ENCODE measurements around the gene ICAM2. TPM values are rescaled to one million over a fixed set of nuclear protein-coding genes. Genes with fewer than 3 reads are reported as not detected.

ICAM2 gene
- polyA plus RNA-seq (2013): 0.07 and 0.08 TPM in 2 replicates

DNA sequence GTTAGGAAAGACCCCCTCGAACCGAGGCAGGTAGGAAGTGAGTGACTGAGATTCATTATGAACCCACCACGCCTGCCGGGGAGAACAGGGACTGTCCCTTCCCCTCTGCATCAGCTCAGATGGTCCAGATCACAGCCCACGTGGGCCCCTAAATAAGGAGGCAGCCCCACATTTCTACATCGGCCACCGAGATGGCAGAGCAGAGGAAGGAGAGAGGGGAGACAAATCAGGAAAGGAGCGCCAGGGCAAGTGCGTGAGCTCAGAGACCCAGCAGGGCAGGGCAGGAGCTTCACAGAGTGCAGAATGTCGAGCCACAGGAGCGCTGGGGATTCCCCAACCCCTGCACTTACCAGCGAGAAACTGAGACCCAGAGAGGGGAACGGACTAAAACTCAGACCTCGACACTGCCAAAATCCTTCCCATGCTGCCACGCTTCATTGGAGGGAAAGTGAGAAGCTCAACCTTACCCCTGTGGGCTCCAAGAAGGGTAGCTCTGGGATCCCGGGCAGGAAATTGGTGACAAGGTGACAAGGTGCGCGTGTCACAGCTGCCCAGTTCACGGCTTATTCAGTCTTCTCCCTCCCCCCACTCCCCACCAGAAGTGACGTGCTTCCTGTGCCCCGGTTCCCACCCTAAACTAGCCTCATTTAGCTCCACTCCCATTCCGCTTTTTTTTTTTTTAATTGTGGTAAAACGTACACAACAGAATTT lies at the start of gene ICAM2:
ICAM2 (minus strand) TSS at position 578 of the 711 bp plus-strand sequence. CDS start 13,942 bp downstream, outside the sequence.
- H3K9ac ChIP-seq (ENCODE audit: low read length): no peak within 1 kb of the TSS
- H3K4ac ChIP-seq (ENCODE audit: low read depth, low read length): no peak within 1 kb of the TSS
- no peak within 1 kb of the TSS for H2BK12ac ChIP-seq (ENCODE audit: low read length)
- H2AK5ac ChIP-seq (ENCODE audit: low read length): no peak within 1 kb of the TSS
- H3K4me3 ChIP-seq (ENCODE audit: low read depth, low read length): no peak within 1 kb of the TSS
- no peak within 1 kb of the TSS for H2BK5ac ChIP-seq (ENCODE audit: low read depth, low read length, poor library complexity)
- H3K14ac ChIP-seq (ENCODE audit: low read length): no peak within 1 kb of the TSS
- no peaks in the 10 kb centered on the region for H3K36me3 ChIP-seq (ENCODE audit: control insufficient read depth in 1 of 2, insufficient read depth in 2 of 2, low read length in 2 of 2)
- no peak within 1 kb of the TSS for H3K18ac ChIP-seq (ENCODE audit: low read length)
- H3K79me1 ChIP-seq (ENCODE audit: low read length): no peaks in the 10 kb centered on the region
- DNase-seq: no peak
- H3K27me3 ChIP-seq (ENCODE audit: insufficient read depth, low read length): no peaks in the 10 kb centered on the region
- no peak within 1 kb of the TSS for H3K4me2 ChIP-seq (ENCODE audit: low read length)
- H2BK120ac ChIP-seq (ENCODE audit: insufficient read depth, low read length, poor library complexity): no peak within 1 kb of the TSS
- H3K9me3 ChIP-seq (ENCODE audit: insufficient read depth, low read depth, low read length): peaks cover 1% of the 10 kb centered on the region
- H4K91ac ChIP-seq (ENCODE audit: low read depth, low read length): no peak within 1 kb of the TSS
- H4K8ac ChIP-seq (ENCODE audit: low read depth, low read length): no peak within 1 kb of the TSS
- no peak within 1 kb of the TSS for H4K12ac ChIP-seq (ENCODE audit: low read depth, low read length)
- no peak within 1 kb of the TSS for H2AFZ ChIP-seq (ENCODE audit: insufficient read depth, low read length, poor library complexity)
- no peak within 1 kb of the TSS for H3K27ac ChIP-seq (ENCODE audit: low read depth, low read length)
- H3K23ac ChIP-seq (ENCODE audit: low read length): no peak within 1 kb of the TSS
- H3K79me2 ChIP-seq (ENCODE audit: control insufficient read depth, insufficient read depth, low read length, poor library complexity): no peaks in the 10 kb centered on the region
- WGBS (ENCODE audit: extremely low coverage, insufficient coverage, insufficient read length): no CpG with 5 or more reads among the region's 23 CpGs
- H3K4me1 ChIP-seq (ENCODE audit: control insufficient read depth in 1 of 2, insufficient read depth in 2 of 2, low read length in 2 of 2): no peaks in the 10 kb centered on the region

DNA sequence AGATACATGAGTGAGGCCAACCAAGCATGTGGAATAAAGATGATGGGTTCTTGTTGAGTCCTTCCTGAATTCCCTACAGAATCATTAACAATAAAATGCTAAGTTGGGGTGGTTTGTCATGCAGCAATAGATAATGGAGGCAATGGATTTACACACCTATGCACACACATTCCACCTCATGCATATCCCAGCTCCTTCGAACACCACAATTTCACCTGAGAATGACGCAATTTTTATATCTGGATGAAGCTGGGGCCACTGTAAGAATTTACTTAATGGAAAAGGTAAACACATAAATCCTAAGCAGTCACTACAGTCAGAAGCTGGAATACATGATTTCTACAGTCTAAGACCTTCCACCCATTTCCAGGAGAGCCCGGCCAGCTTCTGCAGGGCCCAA lies 49.8 kb upstream of the ICAM2 start:
- no CpG with 5 or more reads among the region's 3 CpGs for WGBS (ENCODE audit: extremely low coverage, insufficient coverage, insufficient read length)
- no peaks in the 10 kb centered on the region for H3K27me3 ChIP-seq (ENCODE audit: insufficient read depth, low read length)

DNA sequence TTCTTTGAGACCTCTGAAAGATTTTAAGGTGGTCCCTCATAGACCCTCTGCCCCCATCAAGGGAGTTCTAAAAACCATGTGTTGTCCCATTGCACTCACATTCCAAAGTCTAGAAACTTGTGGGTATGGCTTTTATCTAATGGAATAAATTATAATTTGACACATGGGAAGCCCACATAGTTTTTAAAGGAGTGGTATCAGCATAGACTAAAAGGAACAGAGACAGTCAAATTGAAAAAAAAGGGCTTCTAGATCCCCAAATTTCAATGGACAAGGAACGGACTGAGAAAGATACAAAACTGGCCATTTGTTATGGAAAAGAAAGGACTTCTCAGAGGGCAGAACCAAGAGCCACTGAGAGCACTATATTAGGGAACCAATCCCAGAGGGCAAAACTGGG lies 48.7 kb upstream of the ICAM2 start:
- no CpG with 5 or more reads among the region's 1 CpG for WGBS (ENCODE audit: extremely low coverage, insufficient coverage, insufficient read length)
- no peak overlapping the region for H3K9ac ChIP-seq (ENCODE audit: low read length)
- peaks cover 1 to 2% of the 10 kb centered on the region in 2 experiments for H3K4me1 ChIP-seq (ENCODE audit: control insufficient read depth in 1 of 2, insufficient read depth in 2 of 2, low read length in 2 of 2)
- H3K36me3 ChIP-seq (ENCODE audit: control insufficient read depth in 1 of 2, insufficient read depth in 2 of 2, low read length in 2 of 2): peaks cover 12 to 28% of the 10 kb centered on the region in 2 experiments
- H2AFZ ChIP-seq (ENCODE audit: insufficient read depth, low read length, poor library complexity): no peak overlapping the region
- H2BK5ac ChIP-seq (ENCODE audit: low read depth, low read length, poor library complexity): no peak overlapping the region
- H3K79me2 ChIP-seq (ENCODE audit: control insufficient read depth, insufficient read depth, low read length, poor library complexity): no peaks in the 10 kb centered on the region
- H3K4me2 ChIP-seq (ENCODE audit: low read length): no peak overlapping the region
- no peak overlapping the region for H4K91ac ChIP-seq (ENCODE audit: low read depth, low read length)
- DNase-seq: no peak
- no peak overlapping the region for H2AK5ac ChIP-seq (ENCODE audit: low read length)
- H3K27me3 ChIP-seq (ENCODE audit: insufficient read depth, low read length): no peaks in the 10 kb centered on the region
- peaks cover 3% of the 10 kb centered on the region for H3K79me1 ChIP-seq (ENCODE audit: low read length)
- H4K12ac ChIP-seq (ENCODE audit: low read depth, low read length): no peak overlapping the region
- no peak overlapping the region for H3K4me3 ChIP-seq (ENCODE audit: low read depth, low read length)
- no peak overlapping the region for H3K4ac ChIP-seq (ENCODE audit: low read depth, low read length)
- H3K27ac ChIP-seq (ENCODE audit: low read depth, low read length): no peak overlapping the region
- H3K23ac ChIP-seq (ENCODE audit: low read length): no peak overlapping the region
- no peak overlapping the region for H3K14ac ChIP-seq (ENCODE audit: low read length)
- no peak overlapping the region for H2BK120ac ChIP-seq (ENCODE audit: insufficient read depth, low read length, poor library complexity)
- no peak overlapping the region for H4K8ac ChIP-seq (ENCODE audit: low read depth, low read length)
- no peak overlapping the region for H3K18ac ChIP-seq (ENCODE audit: low read length)
- H2BK12ac ChIP-seq (ENCODE audit: low read length): no peak overlapping the region
- peaks cover 7% of the 10 kb centered on the region for H3K9me3 ChIP-seq (ENCODE audit: insufficient read depth, low read depth, low read length)

More for the DNA sequence above, 49.8 kb upstream of the ICAM2 start:
- Histone ChIP-seq H2BK12ac (ENCODE audit: low read length) (no peak overlapping the region), H3K27ac (ENCODE audit: low read depth, low read length) (no peak overlapping the region), H3K4me1 (ENCODE audit: control insufficient read depth in 1 of 2, insufficient read depth in 2 of 2, low read length in 2 of 2) (peaks cover 0 to 1% of the 10 kb centered on the region in 2 experiments), H3K18ac (ENCODE audit: low read length) (no peak overlapping the region), H4K8ac (ENCODE audit: low read depth, low read length) (no peak overlapping the region), H3K9me3 (ENCODE audit: insufficient read depth, low read depth, low read length) (peaks cover 7% of the 10 kb centered on the region), H3K4ac (ENCODE audit: low read depth, low read length) (no peak overlapping the region), H2BK5ac (ENCODE audit: low read depth, low read length, poor library complexity) (no peak overlapping the region), H3K9ac (ENCODE audit: low read length) (no peak overlapping the region), H3K4me3 (ENCODE audit: low read depth, low read length) (no peak overlapping the region), H4K91ac (ENCODE audit: low read depth, low read length) (no peak overlapping the region), H3K79me1 (ENCODE audit: low read length) (peaks cover 3% of the 10 kb centered on the region), H3K79me2 (ENCODE audit: control insufficient read depth, insufficient read depth, low read length, poor library complexity) (no peaks in the 10 kb centered on the region), H2AFZ (ENCODE audit: insufficient read depth, low read length, poor library complexity) (no peak overlapping the region), H3K23ac (ENCODE audit: low read length) (no peak overlapping the region), H3K14ac (ENCODE audit: low read length) (no peak overlapping the region), H3K4me2 (ENCODE audit: low read length) (no peak overlapping the region), H2AK5ac (ENCODE audit: low read length) (no peak overlapping the region), H3K36me3 (ENCODE audit: control insufficient read depth in 1 of 2, insufficient read depth in 2 of 2, low read length in 2 of 2) (peaks cover 12 to 27% of the 10 kb centered on the region in 2 experiments), H4K12ac (ENCODE audit: low read depth, low read length) (no peak overlapping the region), H2BK120ac (ENCODE audit: insufficient read depth, low read length, poor library complexity) (no peak overlapping the region)
- DNase-seq: no peak

DNA sequence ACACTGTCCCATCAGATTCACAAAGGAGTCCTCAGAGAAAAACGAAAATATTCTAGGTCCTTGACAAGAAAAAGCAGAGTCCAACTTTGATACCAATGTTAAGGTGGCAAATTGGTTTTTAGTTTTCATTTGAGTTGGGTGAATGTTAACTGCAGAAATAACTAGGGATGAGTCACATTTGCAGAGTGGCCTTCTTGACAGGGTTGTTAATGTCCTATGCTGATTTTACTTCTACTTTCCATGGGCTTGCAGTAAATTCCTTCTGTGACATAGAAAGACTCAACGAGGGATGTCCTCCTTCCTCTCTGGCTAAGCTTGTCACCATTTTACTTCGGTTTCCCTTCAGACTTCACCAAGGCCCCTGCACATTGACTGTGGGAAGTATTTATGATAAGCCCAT lies 47.2 kb upstream of the ICAM2 start:
- no peak overlapping the region for H4K91ac ChIP-seq (ENCODE audit: low read depth, low read length)
- no peaks in the 10 kb centered on the region for H3K27me3 ChIP-seq (ENCODE audit: insufficient read depth, low read length)
- DNase-seq: no peak

More for the DNA sequence above, 47.2 kb upstream of the ICAM2 start:
- no peak overlapping the region for H2AFZ ChIP-seq (ENCODE audit: insufficient read depth, low read length, poor library complexity)
- H3K18ac ChIP-seq (ENCODE audit: low read length): no peak overlapping the region
- peaks cover 7% of the 10 kb centered on the region for H3K9me3 ChIP-seq (ENCODE audit: insufficient read depth, low read depth, low read length)
- H3K79me2 ChIP-seq (ENCODE audit: control insufficient read depth, insufficient read depth, low read length, poor library complexity): no peaks in the 10 kb centered on the region
- H3K9ac ChIP-seq (ENCODE audit: low read length): no peak overlapping the region
- peaks cover 3% of the 10 kb centered on the region for H3K79me1 ChIP-seq (ENCODE audit: low read length)
- no peak overlapping the region for H4K12ac ChIP-seq (ENCODE audit: low read depth, low read length)
- no peak overlapping the region for H3K23ac ChIP-seq (ENCODE audit: low read length)
- H2BK12ac ChIP-seq (ENCODE audit: low read length): no peak overlapping the region
- no peak overlapping the region for H3K4ac ChIP-seq (ENCODE audit: low read depth, low read length)
- no peak overlapping the region for H3K4me2 ChIP-seq (ENCODE audit: low read length)
- no CpG with 5 or more reads among the region's 3 CpGs for WGBS (ENCODE audit: extremely low coverage, insufficient coverage, insufficient read length)
- H4K8ac ChIP-seq (ENCODE audit: low read depth, low read length): no peak overlapping the region
- H3K4me3 ChIP-seq (ENCODE audit: low read depth, low read length): no peak overlapping the region
- H2BK5ac ChIP-seq (ENCODE audit: low read depth, low read length, poor library complexity): no peak overlapping the region
- no peak overlapping the region for H2AK5ac ChIP-seq (ENCODE audit: low read length)
- H3K14ac ChIP-seq (ENCODE audit: low read length): no peak overlapping the region
- H3K27ac ChIP-seq (ENCODE audit: low read depth, low read length): no peak overlapping the region
- H2BK120ac ChIP-seq (ENCODE audit: insufficient read depth, low read length, poor library complexity): no peak overlapping the region
- H3K36me3 ChIP-seq (ENCODE audit: control insufficient read depth in 1 of 2, insufficient read depth in 2 of 2, low read length in 2 of 2): peaks cover 12 to 28% of the 10 kb centered on the region in 2 experiments
- peaks cover 0 to 5% of the 10 kb centered on the region in 2 experiments for H3K4me1 ChIP-seq (ENCODE audit: control insufficient read depth in 1 of 2, insufficient read depth in 2 of 2, low read length in 2 of 2)

All from trophoblast cell (in vitro differentiated cells and primary cell).